Measurements from ENCODE around the gene ZFX. TPM values are rescaled to one million over a fixed set of nuclear protein-coding genes. Genes with fewer than 3 reads are reported as not detected.
"Not testable (repeated sequence)": the region's sequence is repeated elsewhere in the genome, so short reads cannot be mapped to it uniquely, and the experiment has no call there.

The ZFX gene
- polyA plus RNA-seq (2014; cell fraction: cytosol; rRNA removed), result 14.3 and 19.9 TPM in 2 replicates
- polyA plus RNA-seq (2014; cell fraction: nucleus; rRNA removed), result 6.9 and 10.0 TPM in 2 replicates

- DNase-seq (ENCODE audit: low spot score), result peak; percentile 26
These were observed at the start of gene ZFX for GRCh38 chrX:24149351-24150050. TSS of gene ZFX (plus strand) at chrX:24149729. CDS start at chrX:24172743, 23,014 bp downstream.

- DNase-seq (ENCODE audit: low spot score), result no peak
These were observed 48.8 kb upstream of the ZFX start for GRCh38 chrX:24100713-24101112.

DNA sequence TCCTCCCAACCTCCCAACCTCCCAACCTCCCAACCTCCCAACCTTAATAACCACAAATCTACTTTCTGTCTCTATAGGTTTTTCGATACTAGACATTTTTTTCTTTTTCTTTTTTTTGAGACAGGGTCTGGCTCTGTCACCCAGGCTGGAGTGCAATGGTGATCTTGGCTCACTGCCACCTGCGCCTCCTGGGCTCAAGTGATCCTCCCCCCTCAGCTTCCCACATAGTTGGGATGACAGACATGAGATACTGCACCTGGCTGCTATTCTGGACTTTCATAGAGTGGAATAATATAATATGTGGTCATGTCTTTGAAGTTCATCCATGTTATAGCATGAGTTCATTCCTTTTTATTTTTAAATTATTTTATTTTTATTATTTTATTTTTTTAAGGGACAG is 39.5 kb upstream of the ZFX start:
- no peak for DNase-seq (ENCODE audit: low spot score)

DNA sequence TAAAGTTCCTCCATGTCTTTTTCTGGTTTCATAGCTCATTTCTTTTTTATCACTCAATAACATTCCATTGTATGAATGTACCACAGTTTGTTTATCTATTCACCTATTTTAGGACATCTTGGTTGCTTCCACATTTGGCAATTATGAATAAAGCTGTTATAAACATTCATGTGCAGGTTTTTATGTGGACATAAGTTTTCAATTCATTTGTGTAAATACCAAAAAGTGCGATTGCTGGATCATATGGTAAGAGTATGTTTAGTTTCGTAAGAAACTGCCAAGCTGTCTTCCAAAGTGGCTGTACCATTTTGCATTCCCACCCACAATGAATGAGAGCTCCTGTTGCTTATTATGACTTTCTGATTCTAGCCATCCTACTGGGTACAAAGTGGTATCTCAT is 36.3 kb upstream of the ZFX start:
- no peak for DNase-seq (ENCODE audit: low spot score)

DNA sequence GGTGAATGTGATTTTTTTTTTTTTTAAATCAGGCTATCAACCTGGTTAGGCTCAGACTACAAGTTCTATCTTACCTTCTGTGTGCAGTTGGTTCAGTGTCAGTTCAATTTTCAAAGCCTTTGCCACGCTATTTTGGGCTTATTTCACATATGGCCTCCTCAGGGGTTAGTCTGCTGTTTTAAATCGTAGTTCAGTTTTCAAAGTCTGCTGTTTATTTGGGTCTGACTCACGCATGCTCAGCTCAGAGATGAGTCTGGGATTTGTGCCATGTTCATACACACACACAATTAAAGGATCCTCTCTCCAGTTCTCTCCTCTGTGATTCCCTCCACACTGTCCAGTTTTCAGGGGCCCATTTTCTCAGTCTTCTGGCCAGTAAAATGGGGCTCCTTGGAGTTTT is 32.3 kb upstream of the ZFX start:
- no peak for DNase-seq (ENCODE audit: low spot score)

DNA sequence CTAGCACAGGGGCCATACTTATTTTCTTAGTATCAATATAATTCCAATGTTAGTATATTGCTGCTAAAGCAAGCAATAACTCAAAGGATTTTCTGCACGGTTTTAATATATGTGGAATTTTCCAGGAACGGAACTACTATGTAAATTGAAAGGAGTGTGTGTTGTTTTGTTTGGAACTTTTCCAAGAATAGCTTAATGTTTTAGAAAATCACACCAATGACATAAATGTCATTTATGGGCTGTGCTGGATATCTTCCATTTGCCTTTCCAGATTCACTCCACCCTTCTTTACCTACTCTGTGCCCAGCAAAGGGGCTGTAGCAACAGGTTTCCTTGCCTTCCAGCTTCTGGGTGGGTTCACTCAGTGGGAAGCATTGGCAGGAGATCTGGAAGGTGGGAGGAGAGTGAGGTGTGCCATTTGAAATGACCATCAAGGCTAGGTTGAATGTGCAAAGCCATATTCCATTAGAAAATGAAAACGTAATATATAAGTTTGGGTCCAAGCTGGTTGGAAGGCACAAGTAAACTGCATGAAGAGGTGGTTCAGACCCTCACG is 25.2 kb upstream of the ZFX start:
- no peak for DNase-seq (ENCODE audit: low spot score)

GRCh38 chrX:24125028-24125612 is 24.4 kb upstream of the ZFX start:
- DNase-seq (ENCODE audit: low spot score), result no peak

GRCh38 chrX:24131476-24131875 is 18.1 kb upstream of the ZFX start:
- no peak for DNase-seq (ENCODE audit: low spot score)

GRCh38 chrX:24133312-24133711 is 16.2 kb upstream of the ZFX start:
- no peak for DNase-seq (ENCODE audit: low spot score)

GRCh38 chrX:24135768-24136167 is 13.8 kb upstream of the ZFX start:
- DNase-seq (ENCODE audit: low spot score), result not testable (repeated sequence)

DNA sequence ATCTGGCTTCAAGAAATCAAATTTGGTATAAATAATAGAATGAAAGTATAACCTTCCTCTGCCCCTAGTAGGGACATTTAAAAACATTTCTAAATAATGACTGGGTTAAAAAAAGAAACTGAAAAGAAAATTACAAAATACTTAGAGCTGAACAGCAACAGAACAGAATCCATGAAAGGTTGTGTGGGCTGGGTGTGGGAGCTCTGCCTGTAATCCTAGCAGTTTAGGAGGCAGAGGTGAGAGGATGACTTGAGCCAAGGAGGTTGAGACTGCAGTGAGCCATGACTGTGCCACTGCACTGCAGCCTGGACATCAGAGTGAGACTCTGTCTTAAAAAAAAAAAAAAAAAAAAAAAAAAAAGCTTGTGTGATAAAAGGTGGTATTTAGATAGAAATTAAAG is 12.3 kb upstream of the ZFX start:
- no peak for DNase-seq (ENCODE audit: low spot score)

DNA sequence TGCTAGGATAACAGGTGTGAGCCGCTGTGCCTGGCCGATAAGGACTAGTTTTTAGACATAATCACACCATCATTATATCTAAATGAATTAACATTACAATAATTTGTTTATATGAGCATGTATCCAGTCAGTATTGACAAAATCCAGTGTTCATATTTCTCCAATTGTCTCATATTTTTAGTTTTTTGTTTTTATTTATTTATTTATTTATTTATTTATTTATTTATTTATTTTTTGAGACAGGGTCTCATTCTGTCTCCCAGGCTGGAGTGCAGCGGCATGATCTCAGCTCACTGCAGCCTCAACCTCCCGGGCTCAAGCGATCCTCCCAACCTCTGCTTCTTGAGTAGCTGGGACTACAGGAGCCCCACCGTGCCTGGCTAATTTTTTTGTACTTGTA is 5.5 kb upstream of the ZFX start:
- DNase-seq (ENCODE audit: low spot score), result not testable (repeated sequence)

DNA sequence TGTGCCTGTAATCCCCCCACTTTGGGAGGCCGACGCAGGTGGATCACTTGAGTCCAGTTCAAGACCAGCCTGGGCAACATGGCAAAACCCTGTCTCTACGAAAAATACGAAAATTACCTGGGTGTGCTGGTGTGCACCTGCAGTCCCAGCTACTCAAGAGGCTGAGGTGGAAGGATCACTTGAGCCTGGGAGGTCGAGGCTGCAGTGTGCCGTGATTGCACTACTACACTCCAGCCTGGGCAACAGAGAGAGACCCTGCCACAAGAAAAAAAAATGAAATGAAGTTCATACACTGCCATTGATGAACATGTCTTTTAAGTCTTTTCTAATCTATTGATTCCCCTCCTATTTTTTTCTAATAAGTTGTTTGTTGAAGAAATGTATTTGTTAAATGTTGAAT is 5.0 kb upstream of the ZFX start:
- no peak for DNase-seq (ENCODE audit: low spot score)

DNA sequence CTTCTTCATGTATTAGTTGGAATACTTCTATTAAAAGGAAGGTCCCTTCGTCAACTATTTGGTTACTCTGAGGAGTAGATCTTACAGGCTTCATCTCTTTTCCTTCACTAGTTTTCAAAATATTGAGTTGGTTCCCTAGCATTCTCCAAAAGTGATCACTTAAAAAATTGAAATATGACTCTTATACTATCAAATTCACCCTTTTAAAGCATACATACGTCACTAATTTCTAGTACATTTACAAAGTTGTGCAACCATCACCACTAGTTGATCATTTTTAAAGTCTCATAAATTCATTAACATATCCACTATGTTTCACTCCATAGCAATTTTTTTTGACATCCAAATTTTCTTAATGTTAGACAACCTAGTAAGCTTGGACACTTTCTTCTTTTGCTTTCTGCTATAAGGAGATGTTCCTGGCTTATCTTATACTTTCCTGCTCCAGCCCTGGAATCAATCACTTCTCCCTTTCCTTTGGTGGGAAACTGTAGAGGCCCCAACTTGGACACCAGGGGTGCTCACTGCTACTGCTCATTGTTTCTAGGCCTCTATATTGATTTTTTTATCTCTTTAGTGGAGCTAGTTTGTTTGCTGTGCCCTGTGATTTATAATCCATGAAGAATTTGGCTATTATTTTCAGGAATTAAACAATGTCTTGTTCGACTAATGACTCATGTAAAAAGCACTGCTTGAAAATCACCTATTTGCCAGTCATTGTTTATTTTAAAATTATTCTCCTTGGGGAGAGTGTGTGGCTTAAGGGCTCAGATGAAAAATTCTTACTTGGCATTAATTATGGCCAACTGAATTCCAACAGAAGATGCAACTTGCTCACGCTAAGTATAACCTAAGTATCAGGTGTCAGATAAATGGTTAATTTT is 4.0 kb upstream of the ZFX start:
- no peak for DNase-seq (ENCODE audit: low spot score)

DNA sequence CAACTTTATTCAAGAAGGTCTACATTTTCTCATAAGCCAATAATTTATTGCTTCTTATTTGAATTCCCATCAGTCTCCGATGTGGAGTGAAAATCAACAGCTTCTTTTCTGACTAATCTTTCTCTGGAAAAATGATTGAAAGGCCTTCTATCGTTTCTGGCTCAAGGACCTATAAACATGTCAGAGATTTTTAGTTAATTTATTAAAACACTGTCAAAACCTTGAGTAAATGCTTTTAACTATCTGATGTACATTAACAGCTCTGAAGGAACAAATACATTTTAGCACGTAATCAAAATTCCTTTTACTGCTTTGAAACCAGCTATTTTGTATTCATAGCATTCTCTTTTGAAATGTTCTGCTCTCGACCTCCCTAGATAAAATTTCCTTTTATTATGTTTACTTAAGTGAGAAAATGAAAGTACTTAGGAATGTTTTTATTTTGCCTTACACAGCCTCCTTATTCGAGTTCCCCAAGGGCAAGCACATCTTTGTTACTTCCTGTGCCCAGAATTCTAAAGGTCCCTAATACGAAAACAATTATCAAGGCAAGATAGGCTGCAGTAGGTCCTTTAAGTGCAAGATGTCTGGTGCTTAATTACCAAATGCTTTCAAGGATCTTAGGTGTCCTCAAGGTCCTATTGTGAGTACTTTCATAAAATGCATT is 3.1 kb upstream of the ZFX start:
- no peak for DNase-seq (ENCODE audit: low spot score)

DNA sequence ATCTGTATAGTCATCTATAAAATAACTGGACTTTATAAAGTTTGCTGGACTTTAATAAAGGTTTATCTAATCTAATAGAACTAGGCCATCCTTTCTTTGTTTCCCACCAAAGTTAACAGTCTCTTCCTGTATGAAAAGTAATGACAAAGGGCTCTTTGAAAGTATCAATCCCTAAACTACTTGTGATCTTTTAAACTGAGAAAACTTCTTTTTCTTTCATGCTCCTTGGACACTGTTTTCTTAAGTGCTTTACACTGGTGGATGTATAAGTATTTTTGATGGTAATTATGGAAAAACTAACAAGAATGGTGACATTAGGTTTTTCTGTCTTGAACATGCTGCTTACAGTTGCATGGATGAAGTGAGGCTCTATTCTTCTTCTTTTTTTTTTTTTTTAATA is 2.4 kb upstream of the ZFX start:
- no peak for DNase-seq (ENCODE audit: low spot score)

- no peak for DNase-seq (ENCODE audit: low spot score)
These were observed 1.4 kb upstream of the ZFX start for GRCh38 chrX:24148121-24148520.

DNA sequence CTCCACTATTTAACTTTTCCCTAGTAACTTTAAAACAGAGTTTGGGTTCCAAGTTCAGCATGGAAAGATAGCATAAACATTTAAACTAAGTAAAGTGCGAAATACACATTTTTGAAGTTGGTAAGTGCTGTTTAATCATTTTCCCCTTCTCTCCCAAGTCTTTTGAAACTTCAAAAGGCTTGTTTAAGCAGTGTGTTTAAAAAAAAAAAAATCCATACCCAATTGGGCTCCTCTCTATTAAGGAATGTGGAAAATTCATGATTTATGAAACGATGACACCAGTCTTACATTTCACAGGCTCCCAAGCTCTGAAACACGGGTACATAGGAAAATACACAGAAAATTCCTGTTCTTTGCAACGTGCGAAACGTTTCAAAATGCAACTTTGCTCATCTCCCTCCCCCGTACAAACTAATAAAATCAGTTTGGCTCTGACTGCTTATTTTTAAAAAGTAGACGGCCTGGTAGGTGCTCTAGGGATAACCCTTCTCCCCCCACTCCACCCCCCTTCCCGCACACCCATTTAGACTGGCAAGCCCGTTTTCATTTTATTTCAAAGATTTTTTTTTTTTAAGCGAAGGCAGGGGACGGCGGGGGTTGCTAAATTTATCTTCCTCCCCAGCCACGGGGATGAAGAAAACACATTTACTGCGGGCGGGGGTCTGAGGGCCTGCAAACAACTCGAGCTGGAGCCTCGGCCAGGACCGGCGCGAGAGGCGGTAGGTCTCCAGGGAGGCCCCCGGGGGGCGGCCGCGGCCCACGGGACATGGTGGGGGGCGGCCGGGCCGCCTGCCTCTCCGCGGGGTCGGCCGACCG is 786 bp upstream of the ZFX start:
- no peak for DNase-seq (ENCODE audit: low spot score)

DNA sequence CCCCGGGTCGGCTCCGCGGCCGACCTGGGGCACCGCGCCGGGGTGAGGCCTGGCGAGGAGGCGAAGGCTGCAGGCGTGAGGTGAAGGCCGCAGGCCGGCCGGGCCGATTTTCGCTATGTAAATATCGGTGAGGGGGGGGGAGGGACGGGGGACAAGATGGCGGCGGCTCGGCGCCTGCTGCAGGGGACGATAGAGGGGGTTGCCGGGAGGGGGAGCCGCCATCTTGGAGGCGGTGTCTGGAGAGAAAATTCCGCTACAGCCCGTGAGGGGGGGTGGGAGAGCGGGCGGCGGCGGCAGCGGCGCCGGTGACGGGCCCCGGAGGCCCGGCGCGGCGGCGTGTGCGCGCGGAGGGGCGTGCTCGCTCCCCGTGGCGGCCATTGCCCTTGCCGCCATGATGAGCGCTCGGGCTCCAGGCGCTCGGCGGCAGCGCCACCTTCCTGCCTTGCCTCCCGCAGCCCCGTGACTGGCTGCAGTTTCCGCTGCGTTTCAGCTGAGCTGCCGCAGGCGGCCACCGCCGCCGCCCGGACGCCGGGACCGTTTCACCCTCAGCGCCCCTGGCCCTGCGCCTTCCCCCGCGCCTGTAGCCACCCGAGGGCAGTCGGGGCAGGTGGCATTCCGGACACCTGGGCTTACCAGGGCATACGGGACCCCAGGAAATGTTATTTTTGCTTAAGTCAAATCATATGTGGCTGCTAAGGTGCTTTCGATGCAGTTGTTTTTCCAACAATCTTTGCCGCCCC is 692 bp downstream of the ZFX start:
- DNase-seq (ENCODE audit: low spot score), result peak; percentile 79

GRCh38 chrX:24150898-24151297 is 1.4 kb downstream of the ZFX start:
- no peak for DNase-seq (ENCODE audit: low spot score)

Data from SK-N-DZ (cell line).